Spinal cord (tissue), 10 donors: ENCODE measurements around the gene LYST. TPM values are rescaled to one million over a fixed set of nuclear protein-coding genes. Genes with fewer than 3 reads are reported as not detected.
"Not testable (repeated sequence)": the region's sequence is repeated elsewhere in the genome, so short reads cannot be mapped to it uniquely, and the experiment has no call there.

Source experiments
- DNase-seq, 6 donors: peaks; one replicate each; pipeline versions ENCODE4 v3.0.0 to v3.0.0-alpha.2; 2013 to 2015; ENCODE audit warnings: low spot score in 6 of 6, low read depth in 4 of 6
- H3K27ac ChIP-seq: one replicate; pipeline ENCODE4 v1.5.1; 2013; ENCODE audit warnings: low read depth, low read length, control low read depth
- H3K27me3 ChIP-seq: one replicate; pipeline ENCODE4 v1.6.1; 2013; ENCODE audit warnings: low read length; ENCODE audit not compliant: control insufficient read depth, insufficient read depth
- H3K36me3 ChIP-seq: one replicate; pipeline ENCODE4 v1.6.1; 2013; ENCODE audit warnings: low read length; ENCODE audit not compliant: control insufficient read depth, insufficient read depth
- H3K4me1 ChIP-seq: one replicate; pipeline ENCODE4 v1.6.1; 2013; ENCODE audit warnings: low read length; ENCODE audit not compliant: control insufficient read depth, insufficient read depth
- H3K4me3 ChIP-seq: one replicate; pipeline ENCODE4 v1.5.1; 2013; ENCODE audit warnings: low read depth, low read length, control low read depth
- H3K9me3 ChIP-seq: one replicate; pipeline ENCODE4 v1.6.1; 2013; ENCODE audit warnings: low read length; ENCODE audit not compliant: control insufficient read depth, insufficient read depth
- WGBS: methylation state at CpG from one replicate; pipeline ENCODE4 v1.1.5; 2013; ENCODE audit warnings: missing lambda C conversion rate; ENCODE audit not compliant: insufficient coverage; 5-methylcytosine and 5-hydroxymethylcytosine counted together
- polyA plus RNA-seq, 2 donors: library from polyadenylated mRNA; unstranded; fragments of 120-200 nt; gene quantifications; one replicate each; pipeline ENCODE4 v1.2.1, GENCODE V29; 2013; ENCODE audit not compliant: insufficient read length in 2 of 2
- total RNA-seq, 2 donors: library from RNA; depleted of rRNA in 1 of 2; stranded (reverse); fragments of 120-200 nt in 1 of 2; fragments of >200 nt in 1 of 2; gene quantifications; one replicate each; pipeline versions ENCODE4 v1.2.3 to v1.2.4, GENCODE V29; 2013 to 2014
- donor health status: healthy.

The LYST gene
- total and polyA plus RNA-seq, 4 donors: 10.9 to 76.3 (median 26.8) TPM

- H3K36me3 ChIP-seq: no peaks in the 10 kb centered on the region
- H3K27me3 ChIP-seq: no peaks in the 10 kb centered on the region
- H3K4me1 ChIP-seq: no peaks in the 10 kb centered on the region
- H3K4me3 ChIP-seq: no peak overlapping the region
- no peak overlapping the region for H3K27ac ChIP-seq
- WGBS: 48% methylated on average over 3 of the region's 3 CpGs
- no peaks in the 10 kb centered on the region for H3K9me3 ChIP-seq
- DNase-seq: no peak
Measured at GRCh38 chr1:235852887-235853286, 13.8 kb downstream of the LYST start.

DNA sequence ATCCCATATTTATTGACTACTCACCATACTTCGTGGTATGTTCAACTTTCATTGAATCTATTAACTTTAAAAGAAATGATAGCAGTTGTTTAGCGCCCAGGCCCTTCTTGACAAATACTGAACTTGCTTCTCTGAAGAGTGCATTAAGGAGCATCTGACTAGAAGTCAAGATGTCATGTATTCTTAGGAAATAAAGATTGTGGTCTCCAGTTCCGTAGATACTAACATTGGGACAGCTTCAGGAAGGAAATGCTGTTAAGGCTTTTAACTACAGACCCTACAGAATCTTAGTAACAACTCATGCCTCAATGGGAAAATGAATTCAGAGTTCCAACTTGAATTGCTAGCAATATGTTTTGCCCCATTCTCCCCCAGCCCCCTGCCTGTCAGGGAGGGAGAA, 14.8 kb downstream of the LYST start:
- H3K27ac ChIP-seq: no peak overlapping the region
- no peaks in the 10 kb centered on the region for H3K9me3 ChIP-seq
- WGBS: no CpG with 5 or more reads among the region's 3 CpGs
- H3K4me1 ChIP-seq: no peaks in the 10 kb centered on the region
- H3K27me3 ChIP-seq: no peaks in the 10 kb centered on the region
- no peaks in the 10 kb centered on the region for H3K36me3 ChIP-seq
- DNase-seq: no peak
- H3K4me3 ChIP-seq: no peak overlapping the region

GRCh38 chr1:235848251-235848650, 18.5 kb downstream of the LYST start:
- not testable (repeated sequence) for H3K4me1 ChIP-seq, H3K9me3 ChIP-seq, H3K36me3 ChIP-seq, DNase-seq, H3K27me3 ChIP-seq, H3K27ac ChIP-seq, H3K4me3 ChIP-seq
- no CpG with 5 or more reads among the region's 3 CpGs for WGBS

- not testable (repeated sequence) for H3K4me1 ChIP-seq, H3K27me3 ChIP-seq, DNase-seq, H3K36me3 ChIP-seq, H3K9me3 ChIP-seq, H3K27ac ChIP-seq, H3K4me3 ChIP-seq
- WGBS: 84% methylated on average over 2 of the region's 5 CpGs
Measured at GRCh38 chr1:235845656-235846107, 21.0 kb downstream of the LYST start.

DNA sequence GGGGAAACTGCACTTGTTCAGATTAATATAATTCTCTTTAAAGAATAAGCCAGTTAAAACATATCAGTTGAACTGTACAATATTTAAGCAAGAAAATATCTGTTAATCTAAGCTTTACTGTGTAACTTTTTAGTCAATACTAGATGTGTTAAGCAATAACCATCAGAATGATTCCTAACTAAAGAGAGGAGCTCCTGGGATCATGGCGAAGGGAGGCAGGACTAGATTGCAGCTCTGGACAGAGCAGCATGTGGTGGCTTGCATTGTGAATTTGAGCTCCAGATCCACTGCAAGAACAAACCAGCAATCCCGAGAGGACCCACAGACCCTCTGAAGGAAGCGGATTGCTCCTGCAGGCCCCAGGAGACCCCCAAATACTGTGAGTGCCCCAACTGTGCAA, 21.9 kb downstream of the LYST start:
- WGBS: no CpG with 5 or more reads among the region's 3 CpGs
- H3K9me3 ChIP-seq: no peaks in the 10 kb centered on the region
- peaks cover 5% of the 10 kb centered on the region for H3K4me1 ChIP-seq

GRCh38 chr1:235843461-235843961, 23.2 kb downstream of the LYST start:
- H3K36me3 ChIP-seq: no peaks in the 10 kb centered on the region
- DNase-seq: peak in 2 of 6 donors; percentile 60 to 75
- no CpG with 5 or more reads among the region's 2 CpGs for WGBS
- H3K27ac ChIP-seq: no peak overlapping the region
- H3K4me1 ChIP-seq: peaks cover 5% of the 10 kb centered on the region
- no peak overlapping the region for H3K4me3 ChIP-seq
- H3K9me3 ChIP-seq: no peaks in the 10 kb centered on the region
- no peaks in the 10 kb centered on the region for H3K27me3 ChIP-seq

More for the DNA sequence above, 21.9 kb downstream of the LYST start:
- Histone ChIP-seq H3K4me3 (no peak overlapping the region), H3K27ac (no peak overlapping the region), H3K36me3 (no peaks in the 10 kb centered on the region), H3K27me3 (no peaks in the 10 kb centered on the region)
- DNase-seq: no peak

- WGBS: 78% methylated on average over 1 of the region's 1 CpG
- Histone ChIP-seq H3K9me3 (no peaks in the 10 kb centered on the region), H3K4me1 (peaks cover 5% of the 10 kb centered on the region), H3K27ac (no peak overlapping the region), H3K4me3 (no peak overlapping the region), H3K27me3 (no peaks in the 10 kb centered on the region), H3K36me3 (no peaks in the 10 kb centered on the region)
- no peak for DNase-seq
Measured at GRCh38 chr1:235841938-235842545, 24.7 kb downstream of the LYST start.

- Histone ChIP-seq H3K9me3 (no peaks in the 10 kb centered on the region), H3K4me3 (no peak overlapping the region), H3K4me1 (no peaks in the 10 kb centered on the region), H3K36me3 (no peaks in the 10 kb centered on the region), H3K27ac (no peak overlapping the region), H3K27me3 (no peaks in the 10 kb centered on the region)
- 90% methylated on average over 1 of the region's 1 CpG for WGBS
- DNase-seq: no peak
Measured at GRCh38 chr1:235838021-235838420, 28.7 kb downstream of the LYST start.

GRCh38 chr1:235835226-235835625, 31.5 kb downstream of the LYST start:
- Histone ChIP-seq H3K4me3 (no peak overlapping the region), H3K9me3 (no peaks in the 10 kb centered on the region), H3K27me3 (no peaks in the 10 kb centered on the region), H3K36me3 (no peaks in the 10 kb centered on the region), H3K27ac (no peak overlapping the region), H3K4me1 (no peaks in the 10 kb centered on the region)
- 23% methylated on average over 4 of the region's 4 CpGs for whole genome bisulfite sequencing
- peak in 2 of 6 donors; percentile 24 to 41 for DNase-seq

DNA sequence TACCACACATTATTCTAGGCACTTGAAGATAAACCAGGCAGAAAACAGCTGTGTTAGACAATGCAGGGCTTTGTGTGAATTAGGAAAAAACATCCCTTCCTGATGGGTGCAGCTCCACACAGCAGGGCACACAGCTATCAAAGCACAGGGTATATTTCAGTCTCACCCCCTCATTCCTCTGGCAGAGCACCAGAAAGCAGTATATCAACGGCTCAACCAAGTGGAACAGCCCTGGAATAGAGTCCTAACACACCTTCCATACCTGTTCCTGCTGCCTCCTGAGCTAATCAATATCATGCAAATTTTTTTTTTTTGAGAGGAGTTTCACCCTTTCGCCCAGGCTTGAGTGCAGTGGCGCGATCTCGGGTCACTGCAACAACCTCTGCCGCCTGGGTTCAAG, 32.1 kb downstream of the LYST start:
- WGBS: 88% methylated on average over 6 of the region's 6 CpGs

More for the DNA sequence above, 32.1 kb downstream of the LYST start:
- Histone ChIP-seq H3K9me3 (no peaks in the 10 kb centered on the region), H3K27me3 (no peaks in the 10 kb centered on the region), H3K4me3 (no peak overlapping the region), H3K27ac (no peak overlapping the region), H3K36me3 (no peaks in the 10 kb centered on the region), H3K4me1 (no peaks in the 10 kb centered on the region)
- no peak for DNase-seq
